LNCaP clone FGC (cell line): ENCODE data around the gene SEMA3F.
"Not testable (repeated sequence)": the region's sequence is repeated elsewhere in the genome, so short reads cannot be mapped to it uniquely, and the experiment has no call there.

Experiments used
- DNase-seq: peaks from one replicate; pipeline ENCODE4 v3.0.0-alpha.2; 2011; ENCODE audit warnings: low read depth
- H3K4me3 ChIP-seq: 2 replicates; pipeline ENCODE4 v1.5.1; 2011; ENCODE audit warnings: mild to moderate bottlenecking, low read depth, low read length, control low read depth
- CTCF ChIP-seq: IDR thresholded peaks from 2 replicates; pipeline ENCODE4 v1.5.1; 2012; ENCODE audit warnings: mild to moderate bottlenecking; ENCODE audit not compliant: control insufficient read depth, insufficient read depth; ENCODE audit errors: extremely low read depth

SEMA3F gene

GRCh38 chr3:50222169-50222528, 67.0 kb downstream of the SEMA3F start:
- TF ChIP-seq CTCF, result no peak
- no peak overlapping the region for H3K4me3 ChIP-seq
- no peak for DNase-seq

- H3K4me3 ChIP-seq, result no peak overlapping the region
- no peak for TF ChIP-seq CTCF
- no peak for DNase-seq
Observed at GRCh38 chr3:50224639-50225038, 69.5 kb downstream of the SEMA3F start.

- no peak for DNase-seq
- peak overlapping the region; percentile 59 for H3K4me3 ChIP-seq
- no peak for TF ChIP-seq CTCF
Observed at GRCh38 chr3:50226888-50227389, 71.8 kb downstream of the SEMA3F start.

DNA sequence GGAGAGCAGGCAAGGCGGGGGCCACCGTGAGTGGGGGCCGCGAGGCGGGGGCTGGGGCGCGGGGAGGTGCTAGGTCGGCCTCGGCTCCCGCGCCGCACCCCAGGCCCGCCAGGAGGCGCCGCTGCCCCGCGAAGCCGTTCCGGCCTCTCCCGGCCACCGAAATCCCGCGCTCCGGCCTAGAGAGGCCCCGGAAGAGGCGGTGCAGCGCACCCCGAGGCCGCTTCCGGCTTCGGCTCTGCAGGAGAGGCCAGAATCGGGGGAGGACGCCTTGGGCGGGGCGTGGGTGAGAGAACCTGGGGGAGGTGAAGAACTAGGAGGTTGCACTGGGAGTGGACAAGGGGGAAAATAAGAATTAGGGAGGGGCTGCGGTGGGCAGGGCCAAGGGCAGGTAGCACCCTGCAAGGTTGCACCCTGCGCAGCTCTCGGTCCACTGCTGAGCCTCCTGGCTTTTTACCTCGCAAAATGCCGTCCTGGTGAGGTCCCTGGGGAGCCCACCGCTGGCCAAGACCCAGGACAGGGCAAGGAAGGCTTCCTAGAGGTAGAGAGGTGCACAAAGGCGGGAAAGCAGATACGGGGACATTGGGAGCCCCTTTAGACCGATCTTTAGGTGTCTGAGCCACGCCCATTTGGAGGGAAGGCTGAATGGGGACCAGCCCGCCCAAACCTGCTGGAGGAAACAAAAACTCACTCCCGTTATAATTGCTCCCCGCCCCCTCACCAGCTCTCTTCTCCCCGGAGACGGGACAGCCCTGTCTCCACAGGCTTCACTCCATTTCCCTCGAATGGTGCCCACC, 72.5 kb downstream of the SEMA3F start:
- peak; percentile 85 for TF ChIP-seq CTCF
- peak; percentile 82 for DNase-seq
- H3K4me3 ChIP-seq, result peak overlapping the region; percentile 59

DNA sequence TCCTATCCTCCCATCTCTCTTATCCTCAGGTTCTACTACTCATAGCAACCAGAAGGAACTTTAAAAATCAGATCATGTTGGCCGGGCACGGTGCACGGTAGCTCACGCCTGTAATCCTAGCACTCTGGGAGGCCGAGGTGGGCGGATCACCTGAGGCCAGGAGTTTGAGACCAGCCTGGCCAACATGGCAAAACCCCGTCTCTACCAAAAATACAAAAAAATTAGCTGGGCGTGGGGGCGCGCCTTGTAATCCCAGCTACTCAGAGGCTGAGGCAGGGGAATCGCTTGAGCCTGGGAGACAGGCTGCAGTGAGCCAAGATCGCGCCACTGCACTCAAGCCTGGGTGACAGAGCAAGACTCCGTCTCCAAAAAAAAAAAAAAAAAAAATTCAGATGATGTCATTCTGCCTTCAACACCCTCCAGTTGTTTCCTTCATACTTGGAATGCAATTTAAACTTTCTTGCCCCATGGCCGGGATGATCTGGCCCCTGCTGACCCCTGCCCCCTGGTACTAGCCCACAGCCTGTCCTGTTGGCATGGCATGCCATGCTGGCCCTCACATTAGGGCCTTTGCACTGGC, 73.2 kb downstream of the SEMA3F start:
- peak overlapping the region; percentile 59 for H3K4me3 ChIP-seq
- DNase-seq, result not testable (repeated sequence)

- no peak overlapping the region for H3K4me3 ChIP-seq
- no peak for TF ChIP-seq CTCF
- DNase-seq, result no peak
Observed at GRCh38 chr3:50229490-50229889, 74.4 kb downstream of the SEMA3F start.

GRCh38 chr3:50230104-50230793, 75.1 kb downstream of the SEMA3F start:
- TF ChIP-seq CTCF, result no peak
- H3K4me3 ChIP-seq, result no peak overlapping the region
- no peak for DNase-seq
